H9 (cell line): ENCODE data around the gene TCF4. TPM values are rescaled to one million over a fixed set of nuclear protein-coding genes. Genes with fewer than 3 reads are reported as not detected.

Experiments
- DNase-seq: peaks from one replicate; pipeline ENCODE4 v3.0.0-alpha.2; 2017
- H2AFZ ChIP-seq: one replicate; pipeline ENCODE4 v1.6.1; 2013; ENCODE audit warnings: mild to moderate bottlenecking, low read length, control low read depth, moderate library complexity
- H2AK5ac ChIP-seq: 2 replicates; pipeline ENCODE4 v1.6.1; 2013; ENCODE audit warnings: low read length, control low read depth, mixed read lengths; ENCODE audit not compliant: insufficient read length
- H2BK120ac ChIP-seq: one replicate; pipeline ENCODE4 v1.6.1; 2013; ENCODE audit warnings: low read depth, mild to moderate bottlenecking, low read length, control low read depth, inconsistent platforms; ENCODE audit not compliant: poor library complexity, severe bottlenecking
- H2BK12ac ChIP-seq: 2 replicates; pipeline ENCODE4 v1.6.1; 2013; ENCODE audit warnings: low read length, control low read depth, mixed read lengths, low read depth; ENCODE audit not compliant: insufficient read length
- H2BK15ac ChIP-seq: 2 replicates; pipeline ENCODE4 v1.6.1; 2013; ENCODE audit warnings: low read depth, low read length, control low read depth
- H2BK20ac ChIP-seq: one replicate; pipeline ENCODE4 v1.6.1; 2013; ENCODE audit warnings: low read depth, mild to moderate bottlenecking, low read length, control low read depth, inconsistent platforms; ENCODE audit not compliant: poor library complexity, severe bottlenecking
- H2BK5ac ChIP-seq: 2 replicates; pipeline ENCODE4 v1.6.1; 2013; ENCODE audit warnings: low read length, control low read depth, mixed read lengths; ENCODE audit not compliant: insufficient read length
- H3K14ac ChIP-seq: 2 replicates; pipeline ENCODE4 v1.6.1; 2013; ENCODE audit warnings: low read length, control low read depth; ENCODE audit not compliant: insufficient read depth
- H3K18ac ChIP-seq: 2 replicates; pipeline ENCODE4 v1.6.1; 2013; ENCODE audit warnings: low read depth, mild to moderate bottlenecking, mixed read lengths, low read length, control low read depth; ENCODE audit not compliant: insufficient read length
- H3K23ac ChIP-seq: 2 replicates; pipeline ENCODE4 v1.6.1; 2013; ENCODE audit warnings: low read length, control low read depth, mixed read lengths, low read depth; ENCODE audit not compliant: insufficient read length
- H3K23me2 ChIP-seq: 2 replicates; pipeline ENCODE4 v1.6.1; 2013; ENCODE audit warnings: low read depth, mild to moderate bottlenecking, mixed read lengths, low read length, control low read depth; ENCODE audit not compliant: insufficient read length, poor library complexity, severe bottlenecking
- H3K27ac ChIP-seq: 2 replicates; pipeline ENCODE4 v1.5.1; 2013; ENCODE audit warnings: low read length, control low read depth, mixed read lengths, low read depth; ENCODE audit not compliant: insufficient read length
- H3K27me3 ChIP-seq: 2 replicates; pipeline ENCODE4 v1.6.1; 2013; ENCODE audit warnings: low read length, control low read depth, inconsistent platforms; ENCODE audit not compliant: insufficient read depth
- H3K4ac ChIP-seq: 2 replicates; pipeline ENCODE4 v1.6.1; 2013; ENCODE audit warnings: low read depth, mild to moderate bottlenecking, control low read depth, inconsistent platforms, low read length, moderate library complexity
- H3K4me1 ChIP-seq: 2 replicates; pipeline ENCODE4 v1.6.1; 2013; ENCODE audit warnings: low read length, control low read depth, inconsistent platforms; ENCODE audit not compliant: insufficient read depth
- H3K4me2 ChIP-seq: 2 replicates; pipeline ENCODE4 v1.6.1; 2013; ENCODE audit warnings: low read length, control low read depth, mixed read lengths; ENCODE audit not compliant: insufficient read length, insufficient read depth
- H3K56ac ChIP-seq: 2 replicates; pipeline ENCODE4 v1.6.1; 2013; ENCODE audit warnings: low read depth, mild to moderate bottlenecking, mixed read lengths, low read length, control low read depth; ENCODE audit not compliant: insufficient read length
- H3K79me1 ChIP-seq: 2 replicates; pipeline ENCODE4 v1.6.1; 2013; ENCODE audit warnings: low read depth, mild to moderate bottlenecking, moderate library complexity, low read length, control low read depth, inconsistent platforms; ENCODE audit not compliant: insufficient read depth, poor library complexity, severe bottlenecking
- H3K79me2 ChIP-seq: 2 replicates; pipeline ENCODE4 v1.6.1; 2013; ENCODE audit warnings: low read length, control low read depth, inconsistent platforms; ENCODE audit not compliant: insufficient read depth
- H3K9ac ChIP-seq: 2 replicates; pipeline ENCODE4 v1.6.1; 2013; ENCODE audit warnings: low read length, control low read depth, mixed read lengths; ENCODE audit not compliant: insufficient read length; ENCODE audit errors: extremely low read depth
- H3K9me3 ChIP-seq: one replicate; pipeline ENCODE4 v1.6.1; 2013; ENCODE audit warnings: low read depth, low read length, inconsistent platforms; ENCODE audit not compliant: control insufficient read depth
- H3T11ph ChIP-seq: one replicate; pipeline ENCODE4 v1.6.1; 2013; ENCODE audit warnings: mild to moderate bottlenecking, low read length, control low read depth, inconsistent platforms
- H4K20me1 ChIP-seq: one replicate; pipeline ENCODE4 v1.6.1; 2013; ENCODE audit not compliant: control insufficient read depth, insufficient read length, insufficient read depth
- H4K5ac ChIP-seq: 2 replicates; pipeline ENCODE4 v1.6.1; 2013; ENCODE audit warnings: low read depth, mild to moderate bottlenecking, mixed read lengths, low read length, control low read depth; ENCODE audit not compliant: insufficient read length
- H4K8ac ChIP-seq: replicated peaks from 2 replicates; pipeline ENCODE4 v1.6.1; 2013; ENCODE audit warnings: low read length, control low read depth, mixed read lengths, low read depth; ENCODE audit not compliant: insufficient read length
- H4K91ac ChIP-seq: 2 replicates; pipeline ENCODE4 v1.6.1; 2013; ENCODE audit warnings: low read depth, mild to moderate bottlenecking, moderate library complexity, mixed read lengths, low read length, control low read depth; ENCODE audit not compliant: insufficient read length
- H3K27ac Mint-ChIP-seq, 3 experiments: 2 replicates in 2 of 3; 3 replicates in 1 of 3; pipeline ENCODE4 v1.8.0; 2020 to 2021; ENCODE audit warnings: mixed read lengths in 3 of 3, mild to moderate bottlenecking in 1 of 3, moderate library complexity in 1 of 3
- H3K27me3 Mint-ChIP-seq: 2 replicates; pipeline ENCODE4 v1.8.0; 2021; ENCODE audit warnings: low read depth, mild to moderate bottlenecking, moderate library complexity, mixed read lengths
- H3K36me3 Mint-ChIP-seq, 3 experiments: 2 replicates in 2 of 3; 3 replicates in 1 of 3; pipeline ENCODE4 v1.8.0; 2020 to 2021; ENCODE audit warnings: low read depth in 3 of 3, mixed read lengths in 3 of 3; ENCODE audit not compliant: insufficient read depth in 1 of 3
- H3K4me1 Mint-ChIP-seq, 2 experiments: 2 replicates each; pipeline ENCODE4 v1.8.0; 2020; ENCODE audit warnings: mixed read lengths in 2 of 2
- H3K4me3 Mint-ChIP-seq, 2 experiments: 2 replicates in 1 of 2; 3 replicates in 1 of 2; pipeline ENCODE4 v1.8.0; 2020 to 2021; ENCODE audit warnings: mild to moderate bottlenecking in 2 of 2, mixed read lengths in 2 of 2, moderate library complexity in 1 of 2
- H3K9me3 Mint-ChIP-seq, 2 experiments: 2 replicates in 1 of 2; 3 replicates in 1 of 2; pipeline ENCODE4 v1.8.0; 2020; ENCODE audit warnings: mild to moderate bottlenecking in 2 of 2, mixed read lengths in 2 of 2, moderate library complexity in 1 of 2
- WGBS: extraction: QIAGEN DNeasy Blood & Tissue Kit; methylation state at CpG from one replicate; pipeline ENCODE4 v1.1.7; 2013; ENCODE audit warnings: missing lambda C conversion rate, low lambda C conversion rate, mixed read lengths; ENCODE audit not compliant: insufficient read length; ENCODE audit errors: extremely low coverage; 5-methylcytosine and 5-hydroxymethylcytosine counted together
- total RNA-seq: library from RNA; stranded (reverse); gene quantifications from 2 replicates; pipeline ENCODE4 v1.2.1, GENCODE V29; 2021
- TF ChIP-seq, protein P1 (sequence below): fragments of 200-600 bp; sonication (generic); conservative IDR thresholded peaks from 3 replicates; pipeline ENCODE4 v1.8.0; 2021; ENCODE audit warnings: antibody characterized with exemption, mild to moderate bottlenecking

TCF4 gene
- total RNA-seq, 1 experiment from 2014 or later, result 99.4 TPM

DNA sequence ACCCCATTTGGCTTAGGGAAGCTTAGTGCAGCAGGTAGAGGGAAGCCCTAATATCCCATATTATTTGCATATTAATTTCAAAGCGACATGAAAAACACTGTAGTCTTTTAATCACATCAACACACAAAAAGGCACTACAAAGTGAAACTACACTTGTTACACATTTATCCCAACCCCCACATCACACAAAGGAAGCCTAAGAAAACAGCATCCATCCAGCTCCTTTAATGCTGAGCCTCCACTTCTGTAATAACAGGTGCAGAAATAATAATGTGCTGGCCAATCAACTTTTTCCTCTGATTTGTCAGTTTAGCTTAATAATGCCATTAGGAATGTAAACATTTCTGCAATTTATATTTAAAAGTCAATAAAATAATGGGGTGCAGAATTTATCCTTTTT lies 274.0 kb downstream of the TCF4 start:
- no peak overlapping the region for H3K4me2 ChIP-seq
- H3K4me1 Mint-ChIP-seq, result peaks cover 50 to 63% of the 10 kb centered on the region in 2 experiments
- no peak for DNase-seq

More for the DNA sequence above, 274.0 kb downstream of the TCF4 start:
- Histone ChIP-seq H3K23ac (no peak overlapping the region), H3K79me2 (peaks cover 1% of the 10 kb centered on the region; the same call in 1 of the 2 replicates), H2BK5ac (no peak overlapping the region), H3K18ac (no peak overlapping the region), H3K4ac (no peak overlapping the region), H3K9me3 (no peaks in the 10 kb centered on the region), H3T11ph (no peak overlapping the region), H4K20me1 (no peaks in the 10 kb centered on the region), H4K8ac (no peak overlapping the region), H3K79me1 (no peaks in the 10 kb centered on the region), H2BK12ac (no peak overlapping the region), H3K56ac (no peak overlapping the region), H2BK20ac (no peak overlapping the region), H3K23me2 (no peaks in the 10 kb centered on the region), H4K5ac (no peak overlapping the region), H3K4me1 (peaks cover 4% of the 10 kb centered on the region; the same call in 1 of the 2 replicates), H2AK5ac (no peak overlapping the region), H3K9ac (no peak overlapping the region), H2AFZ (no peak overlapping the region), H3K27me3 (no peaks in the 10 kb centered on the region), H2BK120ac (no peak overlapping the region), H3K14ac (no peak overlapping the region), H2BK15ac (no peak overlapping the region), H4K91ac (no peak overlapping the region), H3K27ac (no peak overlapping the region)
- TF ChIP-seq, protein P1, sequence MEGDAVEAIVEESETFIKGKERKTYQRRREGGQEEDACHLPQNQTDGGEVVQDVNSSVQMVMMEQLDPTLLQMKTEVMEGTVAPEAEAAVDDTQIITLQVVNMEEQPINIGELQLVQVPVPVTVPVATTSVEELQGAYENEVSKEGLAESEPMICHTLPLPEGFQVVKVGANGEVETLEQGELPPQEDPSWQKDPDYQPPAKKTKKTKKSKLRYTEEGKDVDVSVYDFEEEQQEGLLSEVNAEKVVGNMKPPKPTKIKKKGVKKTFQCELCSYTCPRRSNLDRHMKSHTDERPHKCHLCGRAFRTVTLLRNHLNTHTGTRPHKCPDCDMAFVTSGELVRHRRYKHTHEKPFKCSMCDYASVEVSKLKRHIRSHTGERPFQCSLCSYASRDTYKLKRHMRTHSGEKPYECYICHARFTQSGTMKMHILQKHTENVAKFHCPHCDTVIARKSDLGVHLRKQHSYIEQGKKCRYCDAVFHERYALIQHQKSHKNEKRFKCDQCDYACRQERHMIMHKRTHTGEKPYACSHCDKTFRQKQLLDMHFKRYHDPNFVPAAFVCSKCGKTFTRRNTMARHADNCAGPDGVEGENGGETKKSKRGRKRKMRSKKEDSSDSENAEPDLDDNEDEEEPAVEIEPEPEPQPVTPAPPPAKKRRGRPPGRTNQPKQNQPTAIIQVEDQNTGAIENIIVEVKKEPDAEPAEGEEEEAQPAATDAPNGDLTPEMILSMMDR, result no peak
- Mint-ChIP-seq H3K9me3 (no peaks in the 10 kb centered on the region), H3K4me3 (no peak overlapping the region), H3K27ac (0 out of 7 replicates have a peak overlapping the region, but pooled peaks of 1 of the 3 experiments have one; percentile 27), H3K36me3 (peaks cover 0 to 3% (median 0%) of the 10 kb centered on the region in 3 experiments; a peak in 1 of 7 replicates), H3K27me3 (no peaks in the 10 kb centered on the region)
- no CpG with 5 or more reads among the region's 1 CpG for WGBS
